Loucy (cell line): ENCODE results near the gene ZNF670.
"Not testable (repeated sequence)": the region's sequence is repeated elsewhere in the genome, so short reads cannot be mapped to it uniquely, and the experiment has no call there.

Source experiments
- H2AFZ ChIP-seq: fragments of 200-600 bp; sonication (generic); 2 replicates; pipeline ENCODE4 v1.6.0; 2016; ENCODE audit warnings: antibody characterized with exemption, mild to moderate bottlenecking, low read length, moderate library complexity
- H3F3A ChIP-seq: fragments of 200-600 bp; 2 replicates; pipeline ENCODE4 v1.6.0; 2016; ENCODE audit warnings: antibody characterized with exemption, low read depth, mild to moderate bottlenecking
- H3K27me3 ChIP-seq: fragments of 200-600 bp; sonication (generic); 2 replicates; pipeline ENCODE4 v1.6.1; 2014; ENCODE audit warnings: low read length, mild to moderate bottlenecking; ENCODE audit not compliant: insufficient read depth, poor library complexity, severe bottlenecking
- H3K36me3 ChIP-seq: fragments of 200-600 bp; sonication (generic); 2 replicates; pipeline ENCODE4 v1.6.1; 2016; ENCODE audit warnings: low read length; ENCODE audit not compliant: insufficient read depth
- H3K4me1 ChIP-seq: fragments of 200-600 bp; sonication (generic); 2 replicates; pipeline ENCODE4 v1.5.1; 2014; ENCODE audit warnings: low read length, mild to moderate bottlenecking; ENCODE audit not compliant: insufficient read depth, poor library complexity, severe bottlenecking
- H3K4me2 ChIP-seq: fragments of 200-600 bp; sonication (generic); 2 replicates; pipeline ENCODE4 v1.6.0; 2014; ENCODE audit warnings: antibody characterized with exemption, low read length, low read depth, mild to moderate bottlenecking; ENCODE audit not compliant: poor library complexity, severe bottlenecking
- H3K4me3 ChIP-seq: fragments of 200-600 bp; sonication (generic); 2 replicates; pipeline ENCODE4 v1.5.1; 2014; ENCODE audit warnings: low read length, mild to moderate bottlenecking, mixed read lengths; ENCODE audit not compliant: poor library complexity, severe bottlenecking
- H3K79me2 ChIP-seq: fragments of 200-600 bp; sonication (generic); 2 replicates; pipeline ENCODE4 v1.6.1; 2014; ENCODE audit warnings: low read length; ENCODE audit not compliant: insufficient read depth
- H3K9ac ChIP-seq: fragments of 200-600 bp; sonication (generic); 2 replicates; pipeline ENCODE4 v1.6.0; 2014; ENCODE audit warnings: mild to moderate bottlenecking, low read depth, low read length, moderate library complexity; ENCODE audit not compliant: poor library complexity, severe bottlenecking
- H3K9me2 ChIP-seq: fragments of 200-600 bp; sonication (generic); replicated peaks from 2 replicates; pipeline ENCODE4 v1.6.1; 2016; ENCODE audit warnings: low read depth, low read length, mixed read lengths
- H3K9me3 ChIP-seq: fragments of 200-600 bp; sonication (generic); 2 replicates; pipeline ENCODE4 v1.6.1; 2014; ENCODE audit warnings: mild to moderate bottlenecking, antibody characterized with exemption, low read length, low read depth; ENCODE audit not compliant: insufficient read depth
- H4K20me1 ChIP-seq: fragments of 200-600 bp; sonication (generic); 2 replicates; pipeline ENCODE4 v1.6.0; 2014; ENCODE audit warnings: antibody characterized with exemption, low read length, mild to moderate bottlenecking; ENCODE audit not compliant: insufficient read depth, poor library complexity, severe bottlenecking
- EZH2phosphoT487 ChIP-seq: fragments of 200-600 bp; IDR thresholded peaks from 2 replicates; pipeline ENCODE4 v1.6.1; 2018; ENCODE audit warnings: antibody characterized with exemption, mild to moderate bottlenecking, moderate library complexity, borderline replicate concordance
- TF ChIP-seq, protein P1 (sequence below): fragments of 200-600 bp; sonication (generic); conservative IDR thresholded peaks from 2 replicates; pipeline ENCODE4 v1.5.1; 2014; ENCODE audit warnings: mild to moderate bottlenecking, antibody characterized with exemption, low read length

ZNF670 gene

DNA sequence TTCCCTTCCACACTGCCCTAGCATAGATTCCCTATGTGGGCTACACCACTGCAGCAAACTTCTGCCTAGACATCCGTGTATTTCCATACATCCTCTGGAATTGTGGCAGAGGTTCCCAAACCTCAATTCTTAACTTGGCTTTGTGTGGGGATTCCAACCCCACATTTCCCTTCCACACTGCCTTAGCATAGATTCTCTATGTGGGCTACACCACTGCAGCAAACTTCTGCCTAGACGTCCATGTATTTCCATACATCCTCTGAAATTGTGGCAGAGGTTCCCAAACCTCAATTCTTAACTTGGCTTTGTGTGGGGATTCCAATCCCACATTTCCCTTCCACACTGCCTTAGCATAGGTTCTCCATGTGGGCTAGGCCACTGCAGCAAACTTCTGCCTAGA lies 31.4 kb downstream of the ZNF670 start:
- H3K27me3 ChIP-seq: no peaks in the 10 kb centered on the region
- peaks cover 43% of the 10 kb centered on the region; the same call in 1 of the 2 replicates for H3K9me3 ChIP-seq
- no peak overlapping the region for H3K4me2 ChIP-seq
- no peaks in the 10 kb centered on the region for H4K20me1 ChIP-seq
- TF ChIP-seq, protein P1, sequence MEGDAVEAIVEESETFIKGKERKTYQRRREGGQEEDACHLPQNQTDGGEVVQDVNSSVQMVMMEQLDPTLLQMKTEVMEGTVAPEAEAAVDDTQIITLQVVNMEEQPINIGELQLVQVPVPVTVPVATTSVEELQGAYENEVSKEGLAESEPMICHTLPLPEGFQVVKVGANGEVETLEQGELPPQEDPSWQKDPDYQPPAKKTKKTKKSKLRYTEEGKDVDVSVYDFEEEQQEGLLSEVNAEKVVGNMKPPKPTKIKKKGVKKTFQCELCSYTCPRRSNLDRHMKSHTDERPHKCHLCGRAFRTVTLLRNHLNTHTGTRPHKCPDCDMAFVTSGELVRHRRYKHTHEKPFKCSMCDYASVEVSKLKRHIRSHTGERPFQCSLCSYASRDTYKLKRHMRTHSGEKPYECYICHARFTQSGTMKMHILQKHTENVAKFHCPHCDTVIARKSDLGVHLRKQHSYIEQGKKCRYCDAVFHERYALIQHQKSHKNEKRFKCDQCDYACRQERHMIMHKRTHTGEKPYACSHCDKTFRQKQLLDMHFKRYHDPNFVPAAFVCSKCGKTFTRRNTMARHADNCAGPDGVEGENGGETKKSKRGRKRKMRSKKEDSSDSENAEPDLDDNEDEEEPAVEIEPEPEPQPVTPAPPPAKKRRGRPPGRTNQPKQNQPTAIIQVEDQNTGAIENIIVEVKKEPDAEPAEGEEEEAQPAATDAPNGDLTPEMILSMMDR: no peak
- no peak for TF ChIP-seq EZH2phosphoT487
- H3K9ac ChIP-seq: no peak overlapping the region
- no peaks in the 10 kb centered on the region for H3K4me1 ChIP-seq
- peaks cover 3% of the 10 kb centered on the region; the same call in 1 of the 2 replicates for H3K36me3 ChIP-seq
- H3K79me2 ChIP-seq: peaks cover 51% of the 10 kb centered on the region
- H2AFZ ChIP-seq: no peak overlapping the region
- H3F3A ChIP-seq: no peaks in the 10 kb centered on the region
- H3K9me2 ChIP-seq: no peaks in the 10 kb centered on the region
- no peak overlapping the region for H3K4me3 ChIP-seq

DNA sequence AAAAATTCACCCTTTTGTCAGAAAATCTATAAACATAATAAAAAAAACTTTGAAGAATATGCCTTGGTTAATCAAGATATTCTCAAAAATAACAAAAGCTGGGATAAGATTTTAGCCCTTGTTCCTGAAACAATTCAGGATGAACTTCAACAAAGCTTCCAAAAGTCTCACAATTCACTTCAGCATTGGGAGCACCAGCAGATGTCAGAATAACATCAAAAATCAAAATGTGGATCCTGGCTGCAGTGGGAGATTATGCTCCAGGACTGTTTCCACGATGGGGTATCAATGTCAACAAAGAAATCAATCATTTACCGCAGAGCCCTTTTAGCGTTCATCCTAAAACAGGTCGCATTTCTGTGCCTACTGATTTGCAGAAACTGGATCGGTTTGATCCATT lies 35.2 kb downstream of the ZNF670 start:
- peaks cover 33% of the 10 kb centered on the region; the same call in 1 of the 2 replicates for H3K9me3 ChIP-seq
- TF ChIP-seq, protein P1: 0 out of 2 replicates have a peak, but pooled peaks have one; percentile 20
- no peak for TF ChIP-seq EZH2phosphoT487
- no peak overlapping the region for H3K9ac ChIP-seq
- no peak overlapping the region for H2AFZ ChIP-seq
- H3K4me1 ChIP-seq: no peaks in the 10 kb centered on the region
- no peaks in the 10 kb centered on the region for H3F3A ChIP-seq
- H3K27me3 ChIP-seq: peaks cover under 1% of the 10 kb centered on the region
- H4K20me1 ChIP-seq: no peaks in the 10 kb centered on the region
- H3K79me2 ChIP-seq: peaks cover 43% of the 10 kb centered on the region
- H3K4me3 ChIP-seq: no peak overlapping the region
- H3K36me3 ChIP-seq: peaks cover 19% of the 10 kb centered on the region
- H3K4me2 ChIP-seq: no peak overlapping the region
- H3K9me2 ChIP-seq: no peaks in the 10 kb centered on the region

DNA sequence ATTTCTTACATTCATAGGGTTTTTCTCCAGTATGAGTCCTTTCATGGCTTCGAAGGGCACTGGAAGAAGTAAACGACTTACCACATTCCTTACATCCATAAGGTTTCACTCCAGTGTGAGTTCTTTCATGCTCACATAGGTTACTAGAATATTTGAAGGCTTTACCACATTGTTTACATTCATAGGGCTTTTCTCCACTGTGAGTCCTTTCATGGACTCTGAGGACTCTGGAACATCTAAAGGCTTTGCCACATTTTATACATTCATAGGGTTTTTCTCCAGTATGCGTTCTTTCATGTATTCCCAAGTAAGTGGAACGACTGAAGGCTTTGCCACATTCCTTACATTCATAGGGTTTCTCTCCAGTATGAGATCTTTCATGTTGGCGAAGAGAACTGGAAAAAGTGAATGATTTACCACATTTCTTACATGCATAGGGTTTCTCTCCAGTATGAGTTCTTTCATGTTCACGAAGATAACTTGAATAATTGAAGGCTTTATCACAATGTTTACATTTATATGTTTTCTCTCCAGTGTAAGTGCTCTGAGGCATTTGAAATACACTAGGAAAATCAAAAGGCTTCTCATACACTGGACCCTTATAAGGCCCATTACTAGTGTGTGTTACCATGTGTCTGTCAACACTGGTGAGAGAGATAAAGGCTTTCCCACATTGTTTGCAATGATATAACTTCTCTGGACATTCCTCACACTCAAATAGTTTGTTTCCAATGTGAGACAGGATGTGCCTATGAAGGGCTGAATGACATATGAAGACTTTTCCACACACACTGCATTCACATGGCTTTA lies 40.9 kb downstream of the ZNF670 start:
- no peaks in the 10 kb centered on the region for H3K4me1 ChIP-seq
- H3F3A ChIP-seq: no peaks in the 10 kb centered on the region
- TF ChIP-seq, protein P1: no peak
- no peak overlapping the region for H3K4me2 ChIP-seq
- H3K4me3 ChIP-seq: no peak overlapping the region
- no peak overlapping the region for H3K9ac ChIP-seq
- peaks cover 39% of the 10 kb centered on the region; the same call in 1 of the 2 replicates for H3K9me3 ChIP-seq
- no peaks in the 10 kb centered on the region for H4K20me1 ChIP-seq
- no peak overlapping the region for H2AFZ ChIP-seq
- H3K79me2 ChIP-seq: peaks cover 6% of the 10 kb centered on the region
- H3K36me3 ChIP-seq: peaks cover 64% of the 10 kb centered on the region
- H3K9me2 ChIP-seq: no peaks in the 10 kb centered on the region
- peaks cover 4% of the 10 kb centered on the region for H3K27me3 ChIP-seq

DNA sequence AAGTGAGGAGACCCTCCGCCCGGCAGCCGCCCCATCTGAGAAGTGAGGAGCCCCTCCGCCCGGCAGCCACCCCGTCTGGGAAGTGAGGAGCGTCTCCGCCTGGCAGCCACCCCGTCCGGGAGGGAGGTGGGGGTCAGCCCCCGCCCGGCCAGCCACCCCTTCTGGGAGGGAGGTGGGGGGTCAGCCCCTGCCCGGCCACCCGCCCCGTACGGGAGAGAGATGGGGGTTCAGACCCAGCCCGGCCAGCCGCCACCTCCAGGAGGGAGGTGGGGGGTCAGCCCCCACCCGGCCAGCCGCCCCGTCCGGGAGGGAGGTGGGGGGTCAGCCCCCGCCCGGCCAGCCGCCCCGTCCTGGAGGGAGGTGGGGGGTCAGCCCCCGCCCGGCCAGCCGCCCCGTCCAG lies 46.3 kb downstream of the ZNF670 start:
- H2AFZ ChIP-seq, H3K79me2 ChIP-seq, H3K9ac ChIP-seq, H4K20me1 ChIP-seq, H3K4me3 ChIP-seq, H3K9me2 ChIP-seq, H3K4me2 ChIP-seq, H3K4me1 ChIP-seq, H3F3A ChIP-seq, H3K27me3 ChIP-seq: not testable (repeated sequence)
- Histone ChIP-seq H3K9me3 (peaks cover 17% of the 10 kb centered on the region; the same call in 1 of the 2 replicates), H3K36me3 (peaks cover 37% of the 10 kb centered on the region)
